NT2/D1 (cell line): ENCODE results near the gene GRIK1.

Experiments used
- DNase-seq: peaks from one replicate; pipeline ENCODE4 v3.0.0-alpha.2; 2011; ENCODE audit warnings: low read depth, low spot score
- H3K27me3 ChIP-seq: 2 replicates; pipeline ENCODE4 v1.6.0; 2011; ENCODE audit warnings: mild to moderate bottlenecking; ENCODE audit not compliant: insufficient read length, insufficient read depth
- H3K36me3 ChIP-seq: 2 replicates; pipeline ENCODE4 v1.6.1; 2011; ENCODE audit warnings: mild to moderate bottlenecking, low read length, mixed read lengths; ENCODE audit not compliant: insufficient read depth, insufficient read length
- H3K4me1 ChIP-seq: 2 replicates; pipeline ENCODE4 v1.5.1; 2011; ENCODE audit not compliant: insufficient read depth, insufficient read length
- H3K4me3 ChIP-seq: 2 replicates; pipeline ENCODE4 v1.5.1; 2011; ENCODE audit warnings: low read depth; ENCODE audit not compliant: insufficient read length
- H3K9ac ChIP-seq: 2 replicates; pipeline ENCODE4 v1.6.0; 2011; ENCODE audit warnings: low read depth; ENCODE audit not compliant: insufficient read length
- H3K9me3 ChIP-seq: 2 replicates; pipeline ENCODE4 v1.5.1; 2011; ENCODE audit warnings: mild to moderate bottlenecking, low read length; ENCODE audit not compliant: insufficient read depth
- SUZ12 ChIP-seq: IDR thresholded peaks from 2 replicates; pipeline ENCODE4 v1.6.1; 2011; ENCODE audit not compliant: insufficient read length, insufficient read depth; ENCODE audit errors: extremely low read depth
- YY1 ChIP-seq: IDR thresholded peaks from 2 replicates; pipeline ENCODE4 v1.6.1; 2011; ENCODE audit not compliant: insufficient read length, insufficient read depth
- ZNF274 ChIP-seq: IDR thresholded peaks from 2 replicates; pipeline ENCODE4 v1.6.1; 2011; ENCODE audit warnings: mild to moderate bottlenecking, low read depth, low read length

The GRIK1 gene

DNA sequence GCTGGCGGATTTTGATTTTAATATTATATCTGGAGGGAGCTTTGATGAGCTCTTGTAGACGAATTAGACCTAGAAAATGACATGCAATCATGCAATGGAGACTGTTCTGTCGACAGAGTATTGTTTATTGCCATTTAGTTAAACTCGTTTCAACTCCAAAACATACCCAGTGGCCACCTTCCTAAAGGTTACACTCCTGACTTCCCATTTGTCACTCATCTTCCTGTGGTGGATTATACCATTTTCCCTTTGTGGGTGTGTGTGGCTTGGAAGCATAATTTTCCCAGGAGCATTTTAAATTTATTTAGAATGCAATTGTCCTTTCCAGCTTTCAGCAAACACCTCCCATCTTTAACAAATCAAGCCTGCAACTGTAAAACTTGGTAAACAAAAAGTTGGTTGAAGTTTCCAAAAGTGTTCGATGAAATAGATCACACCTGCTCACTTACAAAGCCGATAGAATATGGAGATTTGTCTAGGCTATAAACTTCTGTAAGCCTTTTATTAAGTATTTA lies 266.6 kb downstream of the GRIK1 start:
- Histone ChIP-seq H3K4me3 (no peak overlapping the region), H3K27me3 (no peaks in the 10 kb centered on the region)

DNA sequence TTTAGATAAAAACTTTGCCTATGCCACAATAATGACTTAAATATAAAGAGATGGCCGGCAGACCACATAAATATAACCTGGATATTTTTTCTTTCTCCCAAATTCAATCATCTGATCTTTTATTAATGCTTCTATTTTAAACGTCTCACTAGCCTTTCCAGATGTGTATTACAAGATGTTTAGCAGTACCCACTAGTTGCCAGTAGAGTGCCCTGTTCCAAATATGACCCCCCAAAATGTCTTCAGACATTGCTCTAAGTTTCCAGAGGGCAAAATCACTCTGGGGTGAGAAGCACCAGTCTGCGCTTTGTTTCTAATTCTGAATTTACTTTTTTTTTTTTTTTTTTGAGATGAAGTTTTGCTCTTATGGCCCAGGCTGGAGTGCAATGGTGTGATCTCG lies 268.1 kb downstream of the GRIK1 start:
- TF ChIP-seq ZNF274: no peak
- no peak for TF ChIP-seq SUZ12
- no peak for TF ChIP-seq YY1
- no peaks in the 10 kb centered on the region for H3K27me3 ChIP-seq

More for the DNA sequence above, 266.6 kb downstream of the GRIK1 start:
- Histone ChIP-seq H3K36me3 (no peaks in the 10 kb centered on the region), H3K9ac (no peak overlapping the region), H3K4me1 (no peaks in the 10 kb centered on the region), H3K9me3 (no peaks in the 10 kb centered on the region)
- no peak for DNase-seq
- TF ChIP-seq ZNF274 (no peak), SUZ12 (no peak), YY1 (no peak)

DNA sequence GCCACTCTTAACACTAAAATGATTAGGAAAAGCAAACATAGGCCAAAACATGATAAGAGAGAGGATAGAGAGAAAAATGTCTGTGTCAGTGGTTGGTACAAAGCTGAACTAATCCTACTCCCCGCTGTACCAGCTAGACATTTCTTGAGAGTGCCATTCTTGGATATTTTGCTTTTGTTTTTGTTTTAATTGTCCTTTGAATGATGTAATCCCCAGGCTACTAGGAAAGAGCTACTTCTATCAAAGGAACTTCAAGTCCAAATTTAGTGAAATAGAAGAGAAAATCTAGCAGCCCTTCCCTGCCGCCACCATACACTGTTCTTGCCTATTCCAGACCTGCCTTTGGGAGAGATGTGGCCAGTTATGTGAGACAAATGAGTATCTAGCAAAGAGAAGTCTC lies 269.6 kb downstream of the GRIK1 start:
- Histone ChIP-seq H3K4me3 (no peak overlapping the region), H3K27me3 (no peaks in the 10 kb centered on the region), H3K36me3 (no peaks in the 10 kb centered on the region), H3K4me1 (no peaks in the 10 kb centered on the region), H3K9ac (no peak overlapping the region), H3K9me3 (no peaks in the 10 kb centered on the region)
- DNase-seq: no peak
- TF ChIP-seq YY1: no peak
- no peak for TF ChIP-seq SUZ12
- TF ChIP-seq ZNF274: no peak

More for the DNA sequence above, 268.1 kb downstream of the GRIK1 start:
- H3K9me3 ChIP-seq: no peaks in the 10 kb centered on the region
- H3K4me3 ChIP-seq: no peak overlapping the region
- H3K9ac ChIP-seq: no peak overlapping the region
- H3K36me3 ChIP-seq: no peaks in the 10 kb centered on the region
- DNase-seq: no peak
- H3K4me1 ChIP-seq: no peaks in the 10 kb centered on the region

DNA sequence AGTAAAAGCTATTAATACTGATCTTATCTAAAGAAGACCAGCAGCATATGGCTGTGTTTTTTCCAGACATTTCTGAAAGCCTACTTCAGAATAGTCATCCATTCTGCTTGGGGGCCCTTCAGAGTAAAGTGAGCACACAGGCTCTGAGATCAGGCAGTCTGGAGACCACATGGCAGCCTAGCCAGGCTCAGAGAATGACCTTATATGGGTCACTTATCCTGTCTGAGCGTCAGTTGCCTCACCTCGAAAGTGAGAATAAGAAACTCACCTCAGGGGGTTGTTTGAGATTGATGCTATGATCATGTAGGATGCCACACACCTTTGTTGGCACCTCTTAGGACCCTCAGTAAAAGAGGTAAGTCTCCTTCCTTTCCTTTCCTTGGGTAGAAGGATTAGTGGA lies 270.4 kb downstream of the GRIK1 start:
- no peak for TF ChIP-seq SUZ12
- TF ChIP-seq YY1: no peak
- TF ChIP-seq ZNF274: no peak
- Histone ChIP-seq H3K36me3 (no peaks in the 10 kb centered on the region), H3K27me3 (no peaks in the 10 kb centered on the region), H3K9ac (no peak overlapping the region), H3K4me1 (no peaks in the 10 kb centered on the region), H3K9me3 (no peaks in the 10 kb centered on the region), H3K4me3 (no peak overlapping the region)
- DNase-seq: no peak

DNA sequence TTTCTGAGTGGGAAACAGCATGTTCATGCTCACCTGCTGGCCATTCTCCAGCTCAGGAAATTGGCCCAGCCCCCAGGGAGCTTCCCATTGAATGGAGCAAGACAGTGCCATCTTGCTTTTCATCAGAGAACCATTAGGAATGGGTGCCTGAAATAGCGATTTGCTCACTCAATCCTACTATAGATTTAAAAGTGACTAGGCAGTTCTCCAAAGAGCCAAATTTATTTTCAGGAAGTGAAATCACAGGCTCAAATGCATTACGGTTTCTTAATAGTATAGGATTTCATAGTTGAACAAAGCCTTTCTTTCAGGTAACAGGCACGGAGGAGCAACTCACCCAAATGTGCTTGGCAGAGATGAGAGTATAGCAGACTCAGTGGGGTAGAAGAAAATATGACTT lies 272.1 kb downstream of the GRIK1 start:
- Histone ChIP-seq H3K36me3 (no peaks in the 10 kb centered on the region), H3K27me3 (no peaks in the 10 kb centered on the region), H3K4me1 (no peaks in the 10 kb centered on the region), H3K9ac (no peak overlapping the region), H3K9me3 (no peaks in the 10 kb centered on the region), H3K4me3 (no peak overlapping the region)
- TF ChIP-seq YY1: no peak
- TF ChIP-seq SUZ12: no peak
- TF ChIP-seq ZNF274: no peak
- no peak for DNase-seq

DNA sequence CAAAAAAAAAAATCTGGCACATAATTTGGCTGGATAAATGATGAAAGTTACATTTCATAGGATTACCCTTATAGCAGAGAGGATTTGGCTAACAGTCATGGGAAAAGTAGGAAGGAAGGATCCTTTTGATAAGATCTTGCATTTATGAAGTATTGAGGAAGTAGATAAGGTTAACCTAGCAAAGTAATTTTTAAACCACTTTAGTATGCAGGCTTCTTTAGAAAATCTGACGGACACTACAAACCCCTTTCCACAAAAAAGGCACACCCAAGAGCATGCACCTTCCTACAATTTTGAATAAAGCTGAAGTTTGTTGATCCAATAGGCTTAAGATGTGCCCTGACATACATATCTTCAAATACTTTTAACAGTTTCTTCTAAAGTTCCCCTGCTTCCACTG lies 275.2 kb downstream of the GRIK1 start:
- Histone ChIP-seq H3K4me1 (no peaks in the 10 kb centered on the region), H3K27me3 (no peaks in the 10 kb centered on the region), H3K9ac (no peak overlapping the region), H3K9me3 (no peaks in the 10 kb centered on the region), H3K4me3 (no peak overlapping the region), H3K36me3 (no peaks in the 10 kb centered on the region)
- TF ChIP-seq SUZ12 (no peak), YY1 (no peak), ZNF274 (no peak)
- no peak for DNase-seq

DNA sequence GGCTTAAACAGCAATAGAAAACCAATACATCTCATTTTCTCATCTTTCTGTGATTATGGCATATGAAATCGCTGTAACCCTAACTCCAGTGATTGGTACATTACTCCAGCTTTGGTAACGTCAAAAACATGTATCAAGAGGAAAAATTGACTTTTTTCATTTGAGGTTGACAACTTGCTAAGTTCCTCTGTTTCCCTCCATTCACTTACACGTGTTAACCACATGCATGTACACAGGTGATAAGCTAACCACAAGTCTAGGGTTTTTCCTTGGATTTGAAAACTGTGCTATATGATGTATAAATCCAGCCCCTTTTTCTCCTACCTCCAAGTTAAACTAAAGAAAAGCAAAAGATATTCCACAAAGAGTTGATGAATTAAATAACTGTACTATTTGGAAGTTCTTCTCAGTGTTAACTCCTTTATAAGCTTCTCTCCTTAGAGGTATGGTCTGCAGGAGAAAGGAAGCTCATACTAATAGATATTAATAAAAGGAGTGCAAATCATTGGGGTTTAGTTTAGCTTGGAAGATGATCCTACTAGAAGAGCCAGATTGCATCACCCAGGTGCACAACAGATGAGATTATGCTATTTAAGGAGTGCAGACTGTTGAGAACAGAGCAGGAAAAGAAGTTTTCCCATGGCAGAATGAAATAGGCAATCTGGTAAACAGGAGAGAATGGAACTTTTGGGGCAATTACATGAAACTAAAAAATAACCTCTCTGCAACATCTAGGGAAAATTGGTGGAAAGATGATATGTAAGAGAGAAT lies 277.9 kb downstream of the GRIK1 start:
- no peak for TF ChIP-seq ZNF274
- no peak for TF ChIP-seq SUZ12
- no peak for TF ChIP-seq YY1
- Histone ChIP-seq H3K9ac (no peak overlapping the region), H3K4me3 (no peak overlapping the region), H3K4me1 (no peaks in the 10 kb centered on the region), H3K27me3 (no peaks in the 10 kb centered on the region), H3K9me3 (no peaks in the 10 kb centered on the region), H3K36me3 (no peaks in the 10 kb centered on the region)
- no peak for DNase-seq

DNA sequence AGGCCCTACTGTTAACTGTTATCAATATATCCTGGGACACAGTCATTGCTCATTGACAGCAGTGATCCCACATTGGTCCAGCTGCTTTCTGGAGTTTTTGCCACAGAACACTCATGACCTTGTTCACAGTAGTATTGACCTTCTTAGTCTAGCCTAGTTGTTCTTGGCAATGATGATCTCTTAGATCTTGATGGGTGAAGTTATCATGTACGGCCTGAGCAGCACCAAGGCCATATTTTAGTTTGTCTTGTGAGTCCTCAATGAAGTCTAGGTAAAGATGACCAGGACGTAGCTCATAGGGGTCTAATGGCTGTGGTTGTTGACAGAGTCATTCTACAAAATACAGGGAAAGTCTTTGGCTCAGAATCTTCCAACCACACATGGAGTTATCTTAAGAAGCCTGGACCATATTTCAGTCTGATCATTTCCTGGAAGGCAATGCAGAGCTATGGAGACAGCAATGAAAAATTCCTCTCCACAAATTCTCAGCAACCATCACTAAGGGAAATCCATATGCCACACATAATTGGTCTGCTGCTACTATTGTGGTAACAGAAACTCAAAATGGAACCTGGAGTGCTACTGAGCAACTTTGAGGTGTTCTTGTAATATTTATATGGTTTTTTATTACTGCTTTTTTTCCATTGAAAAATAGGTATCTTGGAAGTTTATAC lies 279.6 kb downstream of the GRIK1 start:
- Histone ChIP-seq H3K9ac (no peak overlapping the region), H3K4me1 (no peaks in the 10 kb centered on the region), H3K9me3 (no peaks in the 10 kb centered on the region), H3K4me3 (no peak overlapping the region), H3K27me3 (no peaks in the 10 kb centered on the region), H3K36me3 (no peaks in the 10 kb centered on the region)
- no peak for TF ChIP-seq YY1
- DNase-seq: no peak
